HG02870 (cell line): ENCODE measurements around the gene PARL.

Source experiments
- ATAC-seq: cut with Tn5 transposase; IDR thresholded peaks from one replicate; pipeline ENCODE4 v1.9.1; 2021; ENCODE audit warnings: mild to moderate bottlenecking, moderate library complexity; ENCODE audit not compliant: unreplicated experiment

PARL gene

GRCh38 chr3:183884427-183885296, at the start of gene PARL:
TSS of gene PARL (minus strand) at chr3:183884880. CDS start at chr3:183884846, 34 bp downstream.
- peak; percentile 99 for ATAC-seq

- no peak for ATAC-seq
Measured at GRCh38 chr3:183933160-183933559, 48.5 kb upstream of the PARL start.

DNA sequence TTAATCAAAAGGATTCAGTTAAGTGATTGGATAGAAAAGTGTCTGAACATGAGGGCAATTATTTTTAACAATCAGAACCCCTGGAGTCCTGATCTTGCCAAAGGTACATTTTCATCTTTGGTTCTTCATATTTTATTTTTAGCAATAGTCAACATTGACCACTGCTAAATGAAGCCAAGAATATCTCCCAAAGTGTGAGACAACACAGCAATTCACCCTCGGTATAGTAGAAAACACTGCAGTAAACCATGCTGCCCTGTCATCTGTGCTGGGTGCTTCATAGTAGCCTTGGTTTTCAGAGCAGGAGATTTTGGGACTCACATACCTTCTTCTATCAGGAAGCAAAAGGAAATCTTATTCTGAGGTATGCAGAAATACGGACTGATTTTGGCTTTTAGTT, 47.2 kb upstream of the PARL start:
- ATAC-seq = no peak

DNA sequence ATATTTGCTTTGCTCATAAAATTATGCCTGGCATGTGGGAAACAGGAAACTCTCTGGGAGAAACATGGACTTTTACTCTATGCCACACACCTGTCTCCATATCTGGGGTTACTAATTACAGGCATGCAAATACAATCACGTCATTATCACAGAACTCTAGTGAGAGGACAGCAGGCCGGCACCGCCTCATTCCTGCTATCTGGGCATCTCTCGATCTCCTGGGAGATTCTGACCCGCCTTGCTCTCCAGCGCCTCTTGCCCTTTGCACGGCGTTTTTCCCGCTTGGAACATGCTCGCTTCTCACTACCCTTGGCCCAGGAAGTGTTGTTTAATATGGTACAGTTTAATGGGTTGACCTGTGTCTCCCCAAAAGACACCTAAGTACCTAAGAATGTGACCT, 45.4 kb upstream of the PARL start:
- no peak for ATAC-seq

DNA sequence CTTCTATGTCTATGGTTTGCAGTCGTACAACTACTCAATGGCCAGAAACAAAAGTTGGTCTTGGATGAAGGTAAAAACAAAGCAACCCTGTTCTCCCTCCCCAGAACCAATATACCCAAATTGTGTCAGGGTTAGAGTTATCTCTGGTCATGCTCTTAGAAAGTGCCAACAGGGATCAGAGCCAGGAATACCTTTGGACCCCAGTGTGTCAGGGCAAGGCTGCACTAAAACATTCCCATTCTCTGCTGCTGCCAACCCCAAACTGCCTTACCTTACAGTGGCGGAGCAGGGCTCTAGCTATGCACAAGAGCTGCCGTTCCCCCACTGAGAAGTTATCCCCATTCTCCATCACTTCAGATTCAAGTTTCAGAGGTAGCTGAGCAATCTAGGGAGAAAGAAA, 42.4 kb upstream of the PARL start:
- ATAC-seq = no peak

DNA sequence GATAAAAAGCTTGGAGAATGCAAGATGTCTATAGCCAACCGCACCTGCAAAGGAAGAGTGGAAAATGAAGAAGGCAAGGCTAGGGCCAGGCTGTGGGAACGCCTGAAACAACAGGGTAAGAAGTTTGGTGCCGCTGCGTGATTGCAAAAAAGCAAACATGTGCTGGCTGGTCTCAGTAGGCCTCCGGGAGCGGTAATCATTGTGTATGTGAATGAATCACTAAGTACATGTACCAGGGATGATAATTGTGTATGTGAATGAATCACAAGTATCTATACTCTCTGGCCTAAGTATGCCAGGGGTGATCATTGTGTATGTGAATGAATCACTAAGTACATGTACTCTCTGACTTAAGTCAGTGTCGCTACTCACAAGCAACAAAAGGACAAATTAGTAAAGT, 40.3 kb upstream of the PARL start:
- ATAC-seq = no peak

DNA sequence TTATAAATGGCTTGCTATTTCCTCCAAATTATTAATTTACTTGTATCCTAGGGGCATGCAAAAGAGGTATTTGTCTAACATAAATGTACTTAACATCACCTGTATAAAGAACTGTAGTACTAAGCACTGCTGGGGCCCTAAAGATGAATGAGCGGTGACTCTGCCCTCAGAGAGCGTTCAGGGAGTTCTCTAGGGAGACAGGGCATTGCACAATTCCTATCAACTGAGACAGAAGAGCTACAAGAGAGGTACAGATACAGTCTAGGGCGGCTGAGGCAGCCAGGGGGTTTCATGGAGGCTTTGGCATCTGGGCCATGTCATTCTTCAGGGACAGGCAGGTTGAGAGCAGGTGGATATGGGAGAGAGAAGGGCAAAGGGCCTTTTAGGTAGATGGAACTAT, 39.9 kb upstream of the PARL start:
- ATAC-seq = no peak

DNA sequence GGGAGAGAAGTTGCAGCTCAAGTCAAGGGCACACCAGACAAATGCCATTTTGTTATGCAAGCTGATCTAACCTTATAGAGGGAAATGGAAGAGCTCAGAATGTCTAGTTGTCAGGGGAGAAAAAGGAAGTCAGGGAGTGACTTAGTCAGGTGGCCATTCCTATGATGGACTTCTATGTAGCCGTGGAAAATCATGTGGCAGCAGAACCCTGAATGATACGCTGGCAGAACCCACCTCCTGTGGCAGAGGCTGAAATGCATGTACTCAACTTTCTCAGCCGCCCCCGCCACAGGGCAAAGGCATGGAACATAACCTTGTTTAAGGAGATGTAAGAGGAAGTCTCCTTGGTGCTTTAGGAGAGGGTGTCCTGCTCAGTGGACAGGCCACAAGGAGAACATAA, 37.7 kb upstream of the PARL start:
- ATAC-seq = no peak

- no peak for ATAC-seq
Measured at GRCh38 chr3:183921096-183921495, 36.4 kb upstream of the PARL start.

DNA sequence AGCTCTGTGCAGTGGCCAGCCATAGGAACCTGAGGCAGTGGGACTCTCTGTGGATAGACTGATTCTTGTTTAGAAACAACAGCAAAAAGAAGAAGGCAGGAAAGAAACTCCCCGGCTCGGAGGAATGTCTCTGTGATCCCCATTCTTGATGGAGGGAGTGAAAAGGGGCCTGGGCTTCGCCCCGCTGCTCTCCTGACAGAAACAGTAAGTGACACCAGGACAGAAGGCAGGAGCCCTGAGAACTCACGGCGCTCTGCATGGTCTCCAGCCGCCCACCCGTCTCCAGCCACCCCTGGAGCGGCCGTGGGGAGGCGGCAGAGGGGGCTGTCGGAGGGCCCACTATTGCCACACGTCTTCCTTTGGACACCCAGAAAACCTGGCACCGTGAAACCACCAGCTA, 35.7 kb upstream of the PARL start:
- ATAC-seq = no peak

- ATAC-seq = no peak
Measured at GRCh38 chr3:183918178-183918577, 33.5 kb upstream of the PARL start.

DNA sequence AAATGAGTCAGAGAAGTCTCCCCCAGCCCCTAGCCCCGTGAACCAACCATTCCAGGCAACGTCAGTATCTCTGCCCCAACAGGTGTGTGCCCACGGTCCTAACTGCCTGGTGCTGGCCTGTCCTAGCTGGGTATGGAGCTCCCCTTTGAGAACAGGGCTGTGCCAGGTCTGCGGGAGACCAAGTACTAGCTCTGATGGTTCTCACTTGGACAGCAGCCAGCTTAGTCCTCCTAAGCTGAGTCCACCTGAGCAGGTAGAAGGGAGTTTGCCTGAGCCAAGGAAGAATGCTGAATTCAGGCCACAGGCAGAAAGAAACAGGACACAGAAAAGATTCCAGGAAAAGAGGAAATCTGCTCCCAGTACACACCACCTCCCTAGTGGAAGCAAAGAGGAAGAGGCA, 33.1 kb upstream of the PARL start:
- ATAC-seq = no peak

DNA sequence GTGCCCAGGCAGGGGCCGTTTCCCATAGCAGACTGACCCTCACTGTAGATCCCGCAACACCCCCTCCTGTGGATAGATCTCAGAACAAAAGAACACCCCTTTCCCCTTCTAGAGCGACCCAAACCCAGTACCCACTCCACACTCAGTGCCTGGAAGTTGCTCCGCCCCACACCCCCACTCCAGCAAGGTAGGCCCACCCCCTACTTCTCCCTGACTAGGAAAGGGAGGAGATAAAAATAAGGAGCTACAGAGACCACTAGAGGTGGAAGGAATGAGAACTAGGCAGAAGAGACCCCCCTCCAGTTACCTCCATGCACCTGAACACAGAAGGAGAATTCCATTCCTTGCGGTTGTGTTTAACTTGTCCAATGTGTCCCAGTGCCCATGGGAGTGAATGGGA, 30.2 kb upstream of the PARL start:
- ATAC-seq = no peak

DNA sequence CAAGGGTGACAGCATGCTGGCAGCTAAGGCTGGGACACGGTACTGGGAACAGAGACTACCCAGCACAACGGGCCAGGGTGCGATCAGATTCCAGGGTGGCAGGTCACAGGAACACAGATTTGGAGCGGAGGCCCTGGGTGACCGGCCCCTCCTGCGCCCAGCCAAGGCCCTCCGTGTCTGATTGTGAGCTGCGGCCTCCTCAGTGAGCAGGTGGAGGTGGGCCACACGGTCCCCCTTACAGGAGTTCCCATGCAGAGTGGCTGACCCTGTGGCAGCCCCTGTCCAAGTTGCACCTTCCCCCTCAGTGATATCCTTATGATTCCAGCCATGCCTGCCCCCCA, 28.9 kb upstream of the PARL start:
- no peak for ATAC-seq

DNA sequence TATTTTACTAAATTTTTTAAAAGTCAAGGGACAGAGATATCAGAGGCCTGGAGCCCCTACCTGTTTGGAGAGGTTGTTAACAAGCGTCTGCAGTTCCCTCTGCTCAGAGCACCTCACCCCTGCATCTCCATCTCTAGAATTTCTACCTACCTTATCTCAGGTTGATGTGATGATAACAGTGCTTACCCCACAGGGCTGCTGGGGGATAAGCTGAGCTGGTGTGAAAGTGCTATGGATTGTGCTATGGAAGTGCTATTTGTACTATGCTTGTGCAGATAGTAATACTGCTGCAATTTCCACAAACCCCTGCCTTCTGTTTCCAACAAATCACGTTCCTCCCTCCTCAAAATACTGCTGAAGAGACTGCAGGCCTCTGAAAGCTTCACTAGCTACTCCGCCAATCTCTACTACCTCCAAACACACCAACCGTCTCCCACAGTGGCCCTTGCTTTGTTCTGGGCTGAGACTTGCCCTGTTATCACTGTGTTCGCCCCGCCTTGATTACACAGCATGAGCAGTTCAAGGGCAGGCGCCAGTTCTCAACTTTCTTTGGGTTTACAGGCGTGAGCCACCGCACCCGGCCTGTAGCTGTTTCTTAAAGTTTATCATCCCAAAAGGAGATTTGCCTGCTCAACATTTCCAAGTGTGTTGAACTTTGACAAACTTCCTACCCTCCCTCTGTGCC, 28.4 kb upstream of the PARL start:
- ATAC-seq = no peak

DNA sequence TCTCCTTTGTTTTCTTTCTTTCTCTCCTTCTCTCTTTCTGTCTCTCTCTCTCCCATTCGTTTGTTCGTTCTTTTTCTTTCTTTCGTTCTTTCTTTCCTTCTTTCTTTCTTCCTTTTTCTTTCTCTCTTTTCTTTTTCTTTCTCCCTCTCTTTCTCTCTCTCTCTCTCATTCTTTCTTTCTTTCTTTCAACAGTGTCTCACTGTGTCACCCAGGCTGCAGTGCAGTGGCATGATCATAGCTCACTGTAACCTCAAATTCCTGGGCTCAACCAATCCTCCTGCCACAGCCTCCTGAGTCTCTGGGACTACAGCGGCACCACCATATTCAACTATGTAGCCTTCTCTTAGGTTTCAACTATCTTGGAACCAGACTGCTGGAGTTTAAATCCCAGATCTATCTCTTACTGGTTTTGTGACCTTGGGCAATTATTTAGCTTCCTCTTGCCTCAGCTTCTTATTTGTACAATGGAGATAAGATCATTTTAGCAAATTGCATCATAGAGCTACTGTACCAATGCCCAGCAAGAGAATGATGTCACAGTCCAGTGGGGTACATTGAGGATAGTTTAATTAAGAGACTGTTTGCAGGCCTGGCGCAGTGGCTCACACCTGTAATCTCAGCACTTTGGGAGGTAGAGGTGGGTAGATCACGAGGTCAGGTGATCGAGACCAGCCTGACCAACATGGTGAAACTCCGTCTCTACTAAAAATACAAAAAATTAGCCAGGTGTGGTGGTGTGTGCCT, 27.3 kb upstream of the PARL start:
- no peak for ATAC-seq

DNA sequence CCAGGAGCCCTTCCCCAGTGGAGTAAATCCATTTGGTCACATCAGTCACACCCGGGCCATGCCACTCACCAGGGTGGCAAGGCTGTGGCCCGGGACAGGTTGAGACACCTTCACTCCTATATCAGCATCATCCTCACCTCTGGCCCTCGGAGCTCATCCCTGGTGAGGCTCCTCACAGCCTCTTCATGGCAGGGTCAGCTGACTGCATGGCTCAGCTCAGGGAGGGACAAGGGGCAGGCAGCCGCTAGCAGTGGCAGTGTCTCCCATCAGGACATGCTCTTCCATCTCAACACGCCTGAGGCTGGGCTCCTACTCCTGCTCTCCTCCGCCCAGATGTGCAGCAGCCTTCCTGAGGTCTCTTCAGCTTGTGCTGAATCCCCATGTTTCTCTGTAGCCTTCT, 26.4 kb upstream of the PARL start:
- no peak for ATAC-seq

DNA sequence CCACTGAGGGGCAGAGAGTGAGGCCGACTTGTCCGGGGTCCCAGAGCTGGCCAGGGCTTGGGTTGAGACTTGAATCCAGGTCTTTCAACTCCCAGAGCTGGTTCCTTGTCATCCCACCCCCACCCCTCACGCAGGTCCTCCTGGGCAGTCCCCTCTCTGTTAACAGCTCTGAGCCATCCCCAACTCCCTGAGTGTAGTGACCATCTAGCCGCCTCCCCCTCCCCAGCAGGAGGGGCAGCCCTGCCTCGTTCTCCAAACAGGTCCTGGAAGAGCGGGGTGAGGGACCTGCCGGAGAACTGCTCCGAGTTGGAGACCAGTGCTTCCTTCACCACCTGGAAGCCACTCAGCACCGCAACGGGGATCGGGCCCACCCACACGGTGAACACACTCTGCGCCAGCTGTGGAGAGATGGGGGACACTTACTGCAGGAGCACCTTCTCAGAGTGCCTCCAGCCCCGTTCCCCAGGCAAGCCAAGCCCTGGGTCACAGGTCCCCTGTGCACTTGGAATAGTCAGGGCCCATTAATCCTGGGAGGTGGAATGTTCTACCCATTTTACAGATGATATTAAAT, 24.4 kb upstream of the PARL start:
- ATAC-seq = no peak

- ATAC-seq = no peak
Measured at GRCh38 chr3:183907911-183908331, 23.2 kb upstream of the PARL start.

DNA sequence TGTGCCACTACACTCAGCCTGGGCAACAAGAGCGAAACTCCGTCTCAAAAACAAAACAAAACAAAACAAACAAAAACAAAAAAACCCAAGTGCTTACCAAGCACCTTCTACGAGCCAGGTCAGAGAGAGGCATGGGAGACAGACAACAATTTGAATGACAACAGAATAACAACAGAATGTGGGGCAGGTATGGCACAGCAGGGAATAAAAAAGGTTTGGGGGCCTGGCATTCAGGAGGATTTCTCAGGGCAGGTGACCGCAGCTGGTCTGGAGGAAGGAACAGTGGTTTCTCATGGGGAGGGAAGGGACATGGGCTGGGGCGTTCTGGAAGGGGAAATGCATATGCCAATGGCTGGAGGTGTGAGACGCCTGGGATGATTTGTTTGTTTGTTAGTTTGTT, 22.5 kb upstream of the PARL start:
- ATAC-seq = no peak

GRCh38 chr3:183906234-183906921, 21.7 kb upstream of the PARL start:
- no peak for ATAC-seq
